ENCODE results near the gene SLC12A8.

Gene SLC12A8

GRCh38 chr3:125246237-125246636, 33.7 kb upstream of the SLC12A8 start:
- Histone ChIP-seq H4K20me1 (ENCODE audit: insufficient read depth, low read length) (no peaks in the 10 kb centered on the region), H3K27ac (ENCODE audit: low read length) (no peak overlapping the region), H3K79me2 (ENCODE audit: low read length) (no peaks in the 10 kb centered on the region), H3K27me3 (replicated peaks; ENCODE audit: insufficient read depth, low read length) (no peaks in the 10 kb centered on the region), H3K9me3 (replicated peaks; ENCODE audit: insufficient read depth, low read length) (no peaks in the 10 kb centered on the region), H2AFZ (ENCODE audit: low read length) (no peak overlapping the region), H3K4me2 (ENCODE audit: low read depth, low read length) (no peak overlapping the region), H3F3A (ENCODE audit: insufficient read depth, low read length) (no peaks in the 10 kb centered on the region), H3K9ac (ENCODE audit: low read length) (no peak overlapping the region), H3K4me3 (ENCODE audit: low read length) (no peak overlapping the region), H3K9me2 (replicated peaks; ENCODE audit: insufficient read depth, low read length) (no peaks in the 10 kb centered on the region), H3K36me3 (replicated peaks; ENCODE audit: insufficient read depth, low read length) (no peaks in the 10 kb centered on the region), H3K4me1 (ENCODE audit: low read length) (no peaks in the 10 kb centered on the region)
- no peak for TF ChIP-seq CTCF (IDR thresholded peaks at IDR 0.05; ENCODE audit: low read length)
- no peak for TF ChIP-seq EZH2 (optimal IDR thresholded peaks at IDR 0.05; ENCODE audit: low read depth, low read length)
- TF ChIP-seq EZH2phosphoT487 (IDR thresholded peaks at IDR 0.05; ENCODE audit: low read length), result no peak
- DNase-seq, result no peak

- no peak overlapping the region for H3K27ac ChIP-seq (ENCODE audit: low read length)
- no peak for DNase-seq
Measured at GRCh38 chr3:125245521-125245920, 33.0 kb upstream of the SLC12A8 start.

GRCh38 chr3:125240496-125240895, 27.9 kb upstream of the SLC12A8 start:
- no peak overlapping the region for H3K4me2 ChIP-seq (ENCODE audit: low read depth, low read length)
- H3K27ac ChIP-seq (ENCODE audit: low read length), result no peak overlapping the region
- no peak overlapping the region for H3K4me3 ChIP-seq (ENCODE audit: low read length)
- no peaks in the 10 kb centered on the region for H3K36me3 ChIP-seq (replicated peaks; ENCODE audit: insufficient read depth, low read length)
- TF ChIP-seq CTCF (IDR thresholded peaks at IDR 0.05; ENCODE audit: low read length), result no peak
- no peaks in the 10 kb centered on the region for H4K20me1 ChIP-seq (ENCODE audit: insufficient read depth, low read length)
- no peaks in the 10 kb centered on the region for H3K27me3 ChIP-seq (replicated peaks; ENCODE audit: insufficient read depth, low read length)
- no peak for DNase-seq
- H3K9me3 ChIP-seq (replicated peaks; ENCODE audit: insufficient read depth, low read length), result no peaks in the 10 kb centered on the region
- no peak overlapping the region for H3K9ac ChIP-seq (ENCODE audit: low read length)
- H3F3A ChIP-seq (ENCODE audit: insufficient read depth, low read length), result no peaks in the 10 kb centered on the region
- H3K4me1 ChIP-seq (ENCODE audit: low read length), result no peaks in the 10 kb centered on the region
- H2AFZ ChIP-seq (ENCODE audit: low read length), result no peak overlapping the region
- H3K9me2 ChIP-seq (replicated peaks; ENCODE audit: insufficient read depth, low read length), result no peaks in the 10 kb centered on the region
- H3K79me2 ChIP-seq (ENCODE audit: low read length), result no peaks in the 10 kb centered on the region

More at GRCh38 chr3:125245521-125245920, 33.0 kb upstream of the SLC12A8 start:
- no peak overlapping the region for H3K9ac ChIP-seq (ENCODE audit: low read length)
- H3K9me2 ChIP-seq (replicated peaks; ENCODE audit: insufficient read depth, low read length), result no peaks in the 10 kb centered on the region
- H3F3A ChIP-seq (ENCODE audit: insufficient read depth, low read length), result no peaks in the 10 kb centered on the region
- H3K36me3 ChIP-seq (replicated peaks; ENCODE audit: insufficient read depth, low read length), result no peaks in the 10 kb centered on the region
- no peaks in the 10 kb centered on the region for H3K9me3 ChIP-seq (replicated peaks; ENCODE audit: insufficient read depth, low read length)
- H3K79me2 ChIP-seq (ENCODE audit: low read length), result no peaks in the 10 kb centered on the region
- H3K4me2 ChIP-seq (ENCODE audit: low read depth, low read length), result no peak overlapping the region
- H3K27me3 ChIP-seq (replicated peaks; ENCODE audit: insufficient read depth, low read length), result no peaks in the 10 kb centered on the region
- H2AFZ ChIP-seq (ENCODE audit: low read length), result no peak overlapping the region
- no peak overlapping the region for H3K4me3 ChIP-seq (ENCODE audit: low read length)
- TF ChIP-seq EZH2phosphoT487 (IDR thresholded peaks at IDR 0.05; ENCODE audit: low read length) (no peak), EZH2 (optimal IDR thresholded peaks at IDR 0.05; ENCODE audit: low read depth, low read length) (no peak), CTCF (IDR thresholded peaks at IDR 0.05; ENCODE audit: low read length) (no peak)
- no peaks in the 10 kb centered on the region for H4K20me1 ChIP-seq (ENCODE audit: insufficient read depth, low read length)
- no peaks in the 10 kb centered on the region for H3K4me1 ChIP-seq (ENCODE audit: low read length)
